ENCODE results near the gene CECR2.

Gene CECR2

GRCh38 chr22:17366830-17367229 lies 2.4 kb upstream of the CECR2 start:
- DNase-seq (ENCODE audit: extremely low read depth in 1 of 2, low read depth in 1 of 2): peak; percentile 7 to 16

DNA sequence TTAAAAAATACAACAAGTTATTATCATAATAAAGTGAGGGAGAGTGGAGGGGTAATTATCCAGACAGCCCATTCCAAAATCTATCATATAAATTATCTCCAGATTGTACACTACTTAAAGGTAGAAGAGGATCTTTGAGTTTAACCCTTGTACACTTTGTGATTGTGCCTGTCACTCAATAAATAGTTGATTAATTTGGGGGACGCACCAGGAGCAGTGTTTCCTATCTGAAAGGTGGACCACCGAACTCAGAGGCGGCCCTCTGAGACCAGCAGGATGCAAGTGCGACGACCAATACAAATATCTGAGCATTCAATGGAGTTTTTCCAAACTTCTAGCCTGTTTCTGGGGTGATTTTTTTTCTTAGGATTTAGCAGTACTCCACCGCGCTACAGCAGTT lies 1.1 kb upstream of the CECR2 start:
- no peak for DNase-seq (ENCODE audit: extremely low read depth in 1 of 2, low read depth in 1 of 2)

DNA sequence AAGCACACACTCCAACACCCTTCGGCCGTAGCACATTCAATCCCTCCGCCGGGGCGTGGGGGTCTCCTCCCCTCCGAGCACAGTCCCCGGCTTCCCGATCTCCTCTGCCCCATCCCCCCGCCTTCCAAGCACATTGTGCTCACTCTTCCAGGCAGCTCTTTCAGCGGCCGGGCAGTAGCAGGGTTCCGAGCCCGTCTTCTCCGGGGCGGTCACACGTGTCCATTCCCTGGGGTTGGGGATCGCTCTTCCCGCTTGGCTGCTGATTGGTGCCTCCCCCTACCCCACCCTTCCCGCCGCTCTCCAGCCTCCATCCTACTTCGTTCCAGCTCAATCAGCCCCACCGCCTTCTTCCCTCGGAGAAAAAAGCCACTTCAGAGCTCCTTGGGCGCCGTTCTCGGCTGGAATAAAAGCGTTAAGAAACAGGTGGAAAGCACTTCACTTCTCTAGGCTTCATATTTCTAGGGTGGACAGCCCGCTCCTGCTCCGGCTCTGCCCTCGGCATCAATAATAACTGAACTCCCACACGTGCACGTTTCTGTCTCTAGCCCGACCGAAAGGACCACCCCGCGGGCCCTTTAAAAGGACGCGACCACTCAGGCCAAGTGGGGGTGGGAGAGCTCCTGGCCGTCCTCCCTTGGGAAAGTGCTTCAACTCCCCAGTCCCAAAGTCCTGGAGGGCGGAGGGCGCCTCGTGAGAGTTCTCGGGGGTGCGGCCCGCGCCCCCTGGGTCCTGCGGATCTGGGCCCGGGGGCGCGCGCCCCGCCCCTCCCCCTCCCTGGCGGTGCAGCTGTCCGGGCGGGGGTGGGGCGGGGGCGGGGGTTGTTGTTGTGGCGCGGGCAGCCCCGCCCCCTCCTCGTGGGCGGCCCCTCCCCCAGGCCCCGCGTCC lies 464 bp upstream of the CECR2 start:
- no peak for DNase-seq (ENCODE audit: extremely low read depth in 1 of 2, low read depth in 1 of 2)

DNA sequence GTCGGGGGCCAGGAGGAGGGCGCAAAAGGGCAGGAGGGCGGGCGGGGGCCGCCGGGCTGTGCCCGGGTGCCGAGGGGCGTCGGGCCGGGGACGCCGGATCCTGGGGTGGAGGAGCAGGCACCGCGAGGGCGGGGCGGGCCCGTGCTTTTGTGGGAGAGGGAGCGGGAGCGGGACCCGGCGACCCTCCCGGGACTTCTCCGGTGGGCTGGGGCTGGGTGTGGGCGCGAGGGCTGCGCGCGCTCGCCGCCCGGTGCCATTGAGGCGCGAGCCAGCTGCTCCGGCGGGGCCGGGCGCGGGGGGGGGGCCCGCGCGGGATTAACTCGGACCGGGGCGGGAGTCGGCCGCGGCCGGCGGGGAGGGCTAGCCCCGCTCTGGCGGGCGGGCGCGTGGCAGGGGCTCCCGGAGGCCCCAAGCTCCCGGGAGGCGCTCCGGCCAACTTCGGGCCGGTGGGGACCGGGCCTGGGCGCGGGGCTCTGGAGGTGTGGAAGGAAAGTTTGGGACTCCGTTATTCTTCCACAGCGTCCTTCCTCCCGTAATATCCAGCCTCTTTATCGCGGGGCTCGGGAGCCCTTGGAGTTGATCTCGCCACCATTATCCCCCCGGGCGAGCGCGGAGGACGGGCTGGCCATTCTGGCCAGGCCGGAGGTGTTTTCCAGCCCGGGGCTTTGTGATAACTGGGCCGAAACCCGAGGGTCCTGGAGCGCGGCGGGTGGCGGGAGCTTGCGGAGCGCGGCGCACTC lies 936 bp downstream of the CECR2 start:
- no peak for DNase-seq (ENCODE audit: extremely low read depth in 1 of 2, low read depth in 1 of 2)

GRCh38 chr22:17370766-17371432 lies 1.6 kb downstream of the CECR2 start:
- DNase-seq (ENCODE audit: extremely low read depth in 1 of 2, low read depth in 1 of 2): no peak

DNA sequence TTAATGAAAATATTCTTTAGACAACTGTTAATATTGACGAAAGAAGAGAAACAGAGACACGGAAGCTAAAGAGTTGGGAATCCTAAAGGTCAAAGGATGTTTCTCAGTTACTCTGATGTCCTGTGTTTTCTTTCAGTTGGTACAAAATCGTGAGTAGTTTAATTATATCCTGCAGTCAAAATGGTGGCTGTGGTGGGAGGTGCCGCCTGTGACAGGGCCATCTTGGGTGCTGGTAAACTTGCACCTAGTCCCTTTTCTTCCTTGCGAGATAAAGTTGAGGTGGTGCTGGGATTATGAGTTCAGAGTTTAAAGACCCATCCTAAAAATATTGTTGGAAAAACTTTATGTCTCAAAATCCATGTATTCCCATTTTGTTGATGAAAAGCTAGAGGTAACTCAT lies 2.2 kb downstream of the CECR2 start:
- no peak for DNase-seq (ENCODE audit: extremely low read depth in 1 of 2, low read depth in 1 of 2)

DNA sequence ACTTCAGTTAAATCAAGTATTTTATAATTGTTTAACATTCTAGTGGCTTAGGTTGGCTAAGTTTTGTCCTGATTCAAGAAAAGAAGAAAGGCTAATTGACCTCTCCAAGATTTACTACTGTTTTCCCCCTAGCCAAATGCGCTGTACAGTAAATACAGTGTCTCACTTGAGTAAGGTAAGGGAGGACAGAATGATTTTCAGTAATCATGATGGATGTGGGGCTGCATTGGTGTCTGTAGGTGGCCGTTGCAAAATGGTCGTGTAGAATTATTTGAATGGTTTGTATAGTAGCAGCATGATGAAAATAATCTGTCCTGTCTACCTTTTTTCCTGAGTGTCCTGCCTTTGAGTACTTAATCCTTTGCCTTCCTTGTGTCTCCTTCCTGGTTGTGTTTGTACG lies 4.6 kb downstream of the CECR2 start:
- DNase-seq (ENCODE audit: extremely low read depth in 1 of 2, low read depth in 1 of 2): no peak

DNA sequence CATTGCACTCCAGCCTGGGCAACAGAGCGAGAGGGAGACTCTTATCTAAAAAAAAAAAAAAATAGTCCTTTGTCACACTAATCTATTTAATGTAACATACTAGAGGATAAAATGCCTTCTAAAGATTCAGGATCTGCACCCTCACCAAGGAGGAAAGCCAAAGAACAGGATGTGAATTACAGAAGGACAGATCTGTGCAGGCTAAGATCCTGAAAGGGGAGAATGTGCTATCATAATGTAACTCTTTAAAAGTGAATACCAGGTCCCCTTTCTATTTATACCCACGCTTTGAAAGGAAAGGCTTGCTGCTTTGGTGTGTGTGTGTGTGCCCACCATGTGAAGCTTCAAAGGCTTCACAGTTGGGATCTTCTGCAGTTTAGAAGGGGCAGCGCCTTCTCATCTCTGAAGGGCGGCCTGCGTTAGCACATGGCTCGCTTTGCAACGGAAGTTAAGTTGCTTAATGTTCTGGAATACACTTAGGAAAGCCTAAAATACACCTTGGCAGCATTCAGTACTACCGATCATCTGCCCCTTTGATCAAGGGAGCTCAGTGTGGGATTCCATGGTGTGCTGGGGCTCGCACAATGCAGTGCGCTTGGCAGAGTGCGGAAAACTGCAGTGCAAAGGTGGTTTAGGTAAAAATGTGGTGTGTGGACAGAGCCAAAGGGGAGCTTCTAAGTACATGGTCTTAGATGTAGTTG lies 6.8 kb downstream of the CECR2 start:
- no peak for DNase-seq (ENCODE audit: extremely low read depth in 1 of 2, low read depth in 1 of 2)

DNA sequence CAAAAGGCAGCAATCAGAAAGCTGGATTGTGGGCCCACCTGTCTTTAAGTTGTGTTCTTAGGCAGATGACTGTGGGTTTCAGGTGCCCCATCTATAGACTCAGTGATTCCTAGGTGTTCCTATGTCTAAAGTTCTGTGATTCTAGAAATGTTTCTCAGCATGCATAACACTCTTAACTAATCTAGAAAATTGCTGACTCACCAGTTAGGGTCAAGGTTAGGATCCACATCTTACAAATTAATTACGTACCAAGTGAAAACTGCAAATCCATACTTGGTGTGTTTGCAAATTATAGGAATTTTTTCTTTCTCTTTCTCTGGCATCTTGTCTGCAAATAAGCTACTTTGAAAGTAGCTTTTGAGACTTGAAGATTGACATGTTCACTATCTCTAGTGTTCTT lies 7.7 kb downstream of the CECR2 start:
- no peak for DNase-seq (ENCODE audit: extremely low read depth in 1 of 2, low read depth in 1 of 2)

- DNase-seq (ENCODE audit: extremely low read depth in 1 of 2, low read depth in 1 of 2): no peak
These were observed 10.7 kb downstream of the CECR2 start for GRCh38 chr22:17379944-17380343.

DNA sequence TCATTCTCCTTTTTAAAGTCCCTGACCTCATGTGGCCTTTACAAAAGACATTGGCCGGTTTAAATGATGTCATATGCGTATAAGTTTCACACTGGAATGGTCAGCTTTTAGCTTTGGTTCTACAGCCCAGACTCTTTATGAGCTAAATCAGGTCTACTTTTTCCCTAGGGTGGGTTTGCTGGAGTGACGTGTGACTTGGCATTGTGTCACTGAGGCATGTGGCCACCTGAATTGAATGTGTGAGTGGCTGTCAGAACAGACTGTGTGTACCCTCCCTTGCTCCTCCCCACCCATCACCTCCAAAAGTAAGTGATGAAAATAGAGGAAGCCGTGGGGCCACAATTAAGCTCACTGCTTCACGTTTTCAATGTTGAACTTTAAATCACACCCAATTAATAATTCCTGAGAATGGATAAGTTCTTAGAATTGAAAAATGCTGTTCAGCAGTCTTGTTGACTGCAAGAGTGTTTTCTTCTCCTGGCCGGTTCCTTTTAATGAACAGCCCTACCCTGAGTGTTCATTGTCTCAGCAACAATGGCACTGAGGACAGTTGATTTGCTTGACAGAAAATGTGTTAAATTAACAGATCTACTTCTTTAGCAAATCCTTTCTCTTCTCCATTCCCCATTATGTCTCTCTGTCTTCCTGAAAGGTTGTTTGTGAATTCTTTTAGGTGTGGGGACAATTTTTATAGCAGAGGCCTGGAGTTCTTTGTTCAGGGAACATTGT lies 11.3 kb downstream of the CECR2 start:
- DNase-seq (ENCODE audit: extremely low read depth in 1 of 2, low read depth in 1 of 2): no peak

- no peak for DNase-seq (ENCODE audit: extremely low read depth in 1 of 2, low read depth in 1 of 2)
These were observed 12.1 kb downstream of the CECR2 start for GRCh38 chr22:17381192-17381913.

DNA sequence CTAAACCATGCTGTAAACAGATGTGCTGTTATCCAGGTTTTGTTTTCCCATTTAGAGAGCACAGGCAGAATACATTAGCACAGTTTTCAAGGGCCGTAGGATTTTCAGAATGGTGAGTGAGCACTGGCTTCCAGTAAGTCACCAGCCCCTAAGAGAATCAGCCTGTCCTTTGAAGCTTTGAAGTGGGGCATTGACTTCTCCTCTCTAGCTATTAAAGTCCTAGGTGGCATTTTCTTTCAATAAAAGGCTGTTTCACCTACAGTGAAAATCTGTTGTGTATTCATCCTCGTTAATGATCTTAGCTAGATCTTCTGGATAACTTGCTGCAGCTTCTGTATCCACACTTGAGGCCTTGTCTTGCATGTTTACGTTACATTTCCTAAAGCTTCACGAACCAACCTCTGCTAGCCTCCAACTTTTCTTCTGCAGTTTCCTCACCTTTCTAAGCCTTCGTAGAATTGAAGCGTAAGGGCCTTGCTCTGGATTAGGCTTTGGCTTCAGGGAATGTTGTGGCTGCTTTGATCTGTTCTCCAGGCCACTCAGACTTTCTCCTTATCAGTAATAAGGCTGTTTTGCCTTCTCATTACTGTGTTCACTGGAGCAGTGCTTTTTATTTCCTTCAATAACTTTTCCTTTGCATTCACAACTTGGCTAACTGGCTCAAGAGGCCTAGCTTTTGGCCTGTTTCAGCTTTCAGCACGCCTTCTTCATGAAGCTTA lies 15.5 kb downstream of the CECR2 start:
- no peak for DNase-seq (ENCODE audit: extremely low read depth in 1 of 2, low read depth in 1 of 2)

DNA sequence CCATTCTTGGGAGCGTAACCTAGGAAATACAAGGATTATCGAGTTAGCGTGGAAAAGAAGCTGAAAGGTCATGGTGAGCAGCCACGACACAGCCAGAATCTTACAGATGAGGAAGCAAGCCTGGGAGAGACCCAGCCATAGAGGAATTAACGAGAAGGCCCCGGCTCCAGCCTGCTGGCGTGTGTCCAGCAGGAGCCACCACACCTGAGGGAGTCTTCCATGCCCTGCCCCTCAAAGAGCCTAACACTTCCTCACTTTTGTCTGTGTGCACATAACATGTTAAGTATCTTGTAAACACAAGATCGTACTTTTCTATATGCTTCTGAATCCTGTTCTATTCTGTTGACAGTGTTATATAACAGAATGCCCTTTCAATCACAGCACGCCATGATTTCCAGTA lies 18.1 kb downstream of the CECR2 start:
- no peak for DNase-seq (ENCODE audit: extremely low read depth in 1 of 2, low read depth in 1 of 2)

DNA sequence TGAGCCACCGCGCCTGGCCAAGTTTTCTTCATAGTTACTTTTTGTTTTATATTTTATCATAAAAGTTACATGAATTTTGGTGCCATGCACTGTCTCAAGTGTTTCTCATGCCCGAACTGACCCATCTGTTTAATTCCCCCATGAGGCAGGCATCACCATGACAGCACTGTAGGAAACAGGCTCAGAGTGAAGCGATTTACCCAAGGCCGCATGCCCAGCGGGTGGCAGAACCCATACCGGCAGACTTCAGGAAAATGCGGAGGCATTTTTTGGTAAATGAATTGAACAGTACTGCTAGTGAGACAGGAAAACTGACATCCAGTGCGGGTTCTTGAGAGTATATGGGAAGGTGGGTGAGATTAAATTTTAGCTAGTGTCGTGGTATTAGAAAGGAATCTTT lies 19.0 kb downstream of the CECR2 start:
- no peak for DNase-seq (ENCODE audit: extremely low read depth in 1 of 2, low read depth in 1 of 2)

- no peak for DNase-seq (ENCODE audit: extremely low read depth in 1 of 2, low read depth in 1 of 2)
These were observed 20.8 kb downstream of the CECR2 start for GRCh38 chr22:17390087-17390486.

DNA sequence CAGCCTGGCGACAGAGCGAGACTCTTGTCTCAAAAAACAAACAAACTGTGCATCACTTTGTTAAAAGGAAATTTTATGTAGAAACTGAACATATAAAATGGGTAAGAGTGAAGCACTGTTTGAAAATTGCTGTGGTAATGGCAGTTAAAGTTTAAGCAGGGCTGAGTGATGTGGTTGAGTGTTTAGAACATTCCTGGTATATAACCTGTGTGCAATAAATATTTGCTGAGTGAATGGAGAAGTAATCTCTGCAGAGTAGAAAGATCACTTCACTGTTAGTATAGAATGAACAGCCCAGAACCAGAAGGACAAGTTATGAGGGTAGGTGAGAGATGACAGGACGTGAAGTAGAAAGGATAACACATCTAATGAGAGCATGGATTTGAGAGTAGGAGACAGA lies 27.3 kb downstream of the CECR2 start:
- no peak for DNase-seq (ENCODE audit: extremely low read depth in 1 of 2, low read depth in 1 of 2)

GRCh38 chr22:17397756-17398547 lies 28.7 kb downstream of the CECR2 start:
- DNase-seq (ENCODE audit: extremely low read depth in 1 of 2, low read depth in 1 of 2): no peak

Data from stimulated activated CD8-positive, alpha-beta memory T cell treated with anti-CD3 and anti-CD28 coated beads, Interleukin-7, amount 100 ng/mL, for 48 hours (primary cell).